Activated CD8-positive, alpha-beta T cell treated with anti-CD3 and anti-CD28 coated beads for 36 hours (primary cell): ENCODE measurements around the gene UROC1. TPM values are rescaled to one million over a fixed set of nuclear protein-coding genes. Genes with fewer than 3 reads are reported as not detected.

Source experiments
- ATAC-seq: fragments of 200-7000 bp; cut with Tn5 transposase; one replicate; pipeline ENCODE4 v1.10.0; 2021; ENCODE audit warnings: mild to moderate bottlenecking, moderate library complexity
- CTCF ChIA-PET: fragments of 350-600 bp; sonication (Branson Sonifier 250); formaldehyde crosslinking; loops from one replicate; lab custom pipeline; 2021; ENCODE audit warnings: antibody characterized with exemption; lab: Charles Lee
- POLR2A ChIA-PET: fragments of 350-600 bp; sonication (Branson Sonifier 250); formaldehyde crosslinking; loops from one replicate; lab custom pipeline; 2021; ENCODE audit warnings: antibody characterized with exemption; lab: Charles Lee
- DNase-seq: peaks from one replicate; pipeline ENCODE4 v3.0.0-alpha.2; 2020
- H3K27ac Mint-ChIP-seq: one replicate; pipeline ENCODE4 v1.8.0; 2021; ENCODE audit warnings: mild to moderate bottlenecking, mixed read lengths
- H3K27me3 Mint-ChIP-seq: one replicate; pipeline ENCODE4 v1.8.0; 2021; ENCODE audit warnings: mixed read lengths
- H3K36me3 Mint-ChIP-seq: one replicate; pipeline ENCODE4 v1.8.0; 2021; ENCODE audit warnings: low read depth, mixed read lengths
- H3K4me1 Mint-ChIP-seq: one replicate; pipeline ENCODE4 v1.8.0; 2021; ENCODE audit warnings: low read depth, mixed read lengths
- H3K4me3 Mint-ChIP-seq: one replicate; pipeline ENCODE4 v1.8.0; 2021; ENCODE audit warnings: mild to moderate bottlenecking, moderate library complexity, mixed read lengths
- H3K9me3 Mint-ChIP-seq: one replicate; pipeline ENCODE4 v1.8.0; 2021; ENCODE audit warnings: mixed read lengths
- CTCF ChIP-seq: fragments of 200-600 bp; IDR thresholded peaks from one replicate; pipeline ENCODE4 v1.8.0; 2022; ENCODE audit warnings: antibody characterized with exemption, mild to moderate bottlenecking
- intact Hi-C: fragments of 100-400 bp; cut with micrococcal nuclease; formaldehyde crosslinking; loops from one replicate; pipeline ENCODE4 v1.10.0; 2022
- total RNA-seq, 2 experiments: library from RNA; stranded (reverse); gene quantifications; one replicate each; pipeline ENCODE4 v1.2.3, GENCODE V29; 2021

The UROC1 gene
- total RNA-seq, 2 experiments from 2014 or later: not detected

GRCh38 chr3:126438186-126438585 lies 79.4 kb downstream of the UROC1 start:
- intact Hi-C loops: no loop called here
- Mint-ChIP-seq H3K9me3 (no peaks in the 10 kb centered on the region), H3K27me3 (no peaks in the 10 kb centered on the region), H3K36me3 (peaks cover 14% of the 10 kb centered on the region), H3K4me3 (no peak overlapping the region), H3K4me1 (no peaks in the 10 kb centered on the region), H3K27ac (no peak overlapping the region)
- DNase-seq (no peak), ATAC-seq (no peak)
- POLR2A ChIA-PET: no interaction called here
- CTCF ChIA-PET: no interaction called here
- TF ChIP-seq CTCF: no peak

DNA sequence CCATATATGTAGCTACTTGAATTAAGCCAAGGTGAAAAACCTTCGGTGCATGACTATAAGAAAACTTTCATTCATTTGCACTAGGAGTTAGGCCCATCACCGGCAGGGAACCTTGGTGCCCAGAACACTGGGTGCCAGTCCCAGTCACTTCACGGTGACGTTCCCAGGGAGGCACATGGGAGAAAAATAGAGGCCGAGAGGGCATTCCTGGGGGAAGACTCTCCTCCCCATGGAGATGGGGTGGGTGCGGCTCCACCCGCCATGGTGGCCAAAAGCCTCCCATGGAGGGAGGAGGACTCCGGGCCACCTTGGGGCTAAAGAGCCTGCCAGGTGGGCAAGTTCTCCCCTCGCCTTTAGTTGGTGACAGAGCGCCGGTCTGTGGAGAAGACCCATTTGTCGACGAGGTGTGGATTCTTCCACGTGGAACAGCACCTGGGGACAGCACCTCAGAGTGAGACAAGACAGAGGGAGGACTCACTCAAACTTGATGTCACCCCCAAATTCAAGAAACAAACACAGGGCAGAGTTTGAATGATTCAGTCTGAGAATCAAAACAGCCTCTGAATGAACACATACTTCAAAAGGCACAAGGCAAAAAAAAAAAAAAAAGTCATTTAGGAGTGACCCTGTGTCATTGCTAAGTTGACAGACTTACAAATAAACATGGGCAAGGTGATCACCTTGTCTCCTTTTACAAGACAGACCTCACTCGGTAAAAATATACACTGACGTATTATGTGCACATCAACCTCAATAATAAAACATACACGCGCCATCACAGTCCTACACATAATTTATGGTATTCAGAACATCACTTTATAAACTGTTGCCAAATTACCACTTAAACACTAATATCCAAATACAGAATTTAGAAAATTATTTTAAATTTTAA lies 80.5 kb downstream of the UROC1 start:
- Mint-ChIP-seq H3K27ac (no peak overlapping the region), H3K4me1 (no peaks in the 10 kb centered on the region), H3K27me3 (no peaks in the 10 kb centered on the region), H3K36me3 (peaks cover 18% of the 10 kb centered on the region), H3K9me3 (peaks cover 3% of the 10 kb centered on the region), H3K4me3 (no peak overlapping the region)
- CTCF ChIA-PET: interaction anchor here (0.7 to 1.6 kb wide), 2 partner anchors 11 to 86 kb away, joined by 3 read pairs; no protein-coding TSS in a partner anchor
- POLR2A ChIA-PET: interaction anchor here (1.4 kb wide), 1 partner anchor 30 kb away, joined by 3 read pairs; no protein-coding TSS in a partner anchor
- ATAC-seq: no peak
- DNase-seq: no peak
- intact Hi-C loops: no loop called here
- TF ChIP-seq CTCF: no peak

- Mint-ChIP-seq H3K4me1 (peaks cover 4% of the 10 kb centered on the region), H3K9me3 (peaks cover 3% of the 10 kb centered on the region), H3K27me3 (no peaks in the 10 kb centered on the region), H3K27ac (no peak overlapping the region), H3K4me3 (no peak overlapping the region), H3K36me3 (peaks cover 18% of the 10 kb centered on the region)
- no peak for TF ChIP-seq CTCF
- intact Hi-C loops: no loop called here
- DNase-seq (no peak), ATAC-seq (no peak)
- ChIA-PET CTCF (interaction anchor here (0.7 to 1.6 kb wide), 2 partner anchors 10 to 87 kb away, joined by 3 read pairs; no protein-coding TSS in a partner anchor), POLR2A (no interaction called here)
Measured at GRCh38 chr3:126435456-126436315, 81.9 kb downstream of the UROC1 start.

DNA sequence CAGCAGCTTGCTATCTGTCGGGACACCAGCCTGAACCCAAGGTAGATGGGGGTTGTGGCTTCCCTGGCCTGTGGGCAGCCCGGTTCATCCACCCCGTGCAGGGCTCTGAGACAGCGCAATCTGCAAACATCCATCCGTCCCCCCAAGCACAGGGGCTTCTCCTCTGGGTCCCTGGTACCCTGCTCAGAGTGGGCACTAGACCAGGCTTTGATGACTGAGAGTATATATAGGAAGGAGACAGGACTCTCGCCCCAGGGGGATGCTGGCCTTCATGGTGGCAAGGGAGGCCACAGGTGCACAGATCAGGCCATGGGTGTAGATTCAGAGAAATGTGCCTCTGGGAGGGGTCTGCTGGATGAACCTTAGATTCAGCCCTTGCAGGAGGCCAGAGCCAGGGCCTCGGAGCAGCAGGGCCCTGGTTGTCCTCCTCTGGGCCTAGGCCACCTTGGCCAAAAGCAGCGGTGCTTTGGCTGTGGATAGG lies 82.6 kb downstream of the UROC1 start:
- no peak overlapping the region for H3K4me3 Mint-ChIP-seq
- intact Hi-C loops: no loop called here

More for the DNA sequence above, 82.6 kb downstream of the UROC1 start:
- Mint-ChIP-seq H3K9me3 (peaks cover 3% of the 10 kb centered on the region), H3K27me3 (no peaks in the 10 kb centered on the region), H3K4me1 (peaks cover 4% of the 10 kb centered on the region), H3K36me3 (peaks cover 18% of the 10 kb centered on the region), H3K27ac (no peak overlapping the region)
- CTCF ChIA-PET: no interaction called here
- POLR2A ChIA-PET: no interaction called here
- no peak for DNase-seq
- no peak for TF ChIP-seq CTCF
- no peak for ATAC-seq
